NCI-H187 treated with DMSO at 0.1 percent for 48 hours (cell line): ENCODE results near the gene TRAPPC12.

Experiments used
- DNase-seq: peaks from one replicate; lab custom pipeline; 2025; lab: John Stamatoyannopoulos, UW

TRAPPC12 gene

GRCh38 chr2:3408781-3409180 is 29.3 kb downstream of the TRAPPC12 start:
- DNase-seq: no peak

GRCh38 chr2:3409627-3410170 is 30.2 kb downstream of the TRAPPC12 start:
- no peak for DNase-seq

GRCh38 chr2:3411103-3411502 is 31.6 kb downstream of the TRAPPC12 start:
- no peak for DNase-seq

- no peak for DNase-seq
Observed at GRCh38 chr2:3413697-3414096, 34.2 kb downstream of the TRAPPC12 start.

GRCh38 chr2:3414133-3414860 is 34.8 kb downstream of the TRAPPC12 start:
- no peak for DNase-seq

- DNase-seq: no peak
Observed at GRCh38 chr2:3418766-3419404, 39.4 kb downstream of the TRAPPC12 start.

GRCh38 chr2:3420076-3420768 is 40.7 kb downstream of the TRAPPC12 start:
- no peak for DNase-seq

GRCh38 chr2:3420769-3421397 is 41.4 kb downstream of the TRAPPC12 start:
- no peak for DNase-seq

- no peak for DNase-seq
Observed at GRCh38 chr2:3421580-3421979, 42.1 kb downstream of the TRAPPC12 start.

- DNase-seq: no peak
Observed at GRCh38 chr2:3422161-3422779, 42.8 kb downstream of the TRAPPC12 start.

GRCh38 chr2:3423492-3424170 is 44.1 kb downstream of the TRAPPC12 start:
- no peak for DNase-seq

- DNase-seq: no peak
Observed at GRCh38 chr2:3424171-3424795, 44.8 kb downstream of the TRAPPC12 start.

- no peak for DNase-seq
Observed at GRCh38 chr2:3426615-3427014, 47.1 kb downstream of the TRAPPC12 start.

GRCh38 chr2:3427272-3427671 is 47.8 kb downstream of the TRAPPC12 start:
- DNase-seq: peak; percentile 85

- DNase-seq: no peak
Observed at GRCh38 chr2:3428577-3428976, 49.1 kb downstream of the TRAPPC12 start.

- DNase-seq: no peak
Observed at GRCh38 chr2:3429066-3429610, 49.6 kb downstream of the TRAPPC12 start.

GRCh38 chr2:3430172-3430571 is 50.7 kb downstream of the TRAPPC12 start:
- no peak for DNase-seq

GRCh38 chr2:3430740-3431490 is 51.4 kb downstream of the TRAPPC12 start:
- DNase-seq: no peak

GRCh38 chr2:3432067-3432466 is 52.6 kb downstream of the TRAPPC12 start:
- DNase-seq: no peak
